GM19099 (cell line): ENCODE results near the gene LGALS7B.

ENCODE experiments used
- POLR2A ChIP-seq: IDR thresholded peaks from 3 replicates; pipeline ENCODE4 v1.6.1; 2011; ENCODE audit warnings: low read depth; ENCODE audit not compliant: insufficient read length; ENCODE audit errors: extremely low read depth

Gene LGALS7B

GRCh38 chr19:38815059-38816001 is 26.3 kb downstream of the LGALS7B start:
- TF ChIP-seq POLR2A: no peak

GRCh38 chr19:38816131-38816750 is 27.2 kb downstream of the LGALS7B start:
- TF ChIP-seq POLR2A: no peak

- TF ChIP-seq POLR2A: no peak
These were observed 28.1 kb downstream of the LGALS7B start for GRCh38 chr19:38817081-38817480.

- TF ChIP-seq POLR2A: no peak
These were observed 30.4 kb downstream of the LGALS7B start for GRCh38 chr19:38819231-38819920.

- TF ChIP-seq POLR2A: no peak
These were observed 38.0 kb downstream of the LGALS7B start for GRCh38 chr19:38826856-38827551.

- no peak for TF ChIP-seq POLR2A
These were observed 41.2 kb downstream of the LGALS7B start for GRCh38 chr19:38830039-38830733.

GRCh38 chr19:38831142-38831605 is 42.2 kb downstream of the LGALS7B start:
- no peak for TF ChIP-seq POLR2A

GRCh38 chr19:38833092-38833425 is 44.1 kb downstream of the LGALS7B start:
- TF ChIP-seq POLR2A: no peak

GRCh38 chr19:38834104-38834490 is 45.1 kb downstream of the LGALS7B start:
- TF ChIP-seq POLR2A: no peak

GRCh38 chr19:38834590-38834989 is 45.6 kb downstream of the LGALS7B start:
- TF ChIP-seq POLR2A: no peak

GRCh38 chr19:38836159-38836982 is 47.4 kb downstream of the LGALS7B start:
- TF ChIP-seq POLR2A: no peak

GRCh38 chr19:38836983-38837626 is 48.1 kb downstream of the LGALS7B start:
- TF ChIP-seq POLR2A: no peak

GRCh38 chr19:38837656-38838121 is 48.7 kb downstream of the LGALS7B start:
- no peak for TF ChIP-seq POLR2A
